GM18951 (cell line): Measurements from ENCODE around the gene DMXL2.
"Not testable (repeated sequence)": the region's sequence is repeated elsewhere in the genome, so short reads cannot be mapped to it uniquely, and the experiment has no call there.

Experiments
- POLR2A ChIP-seq: IDR thresholded peaks from 4 replicates; pipeline ENCODE4 v1.6.1; 2011; ENCODE audit warnings: mild to moderate bottlenecking; ENCODE audit not compliant: insufficient read length, insufficient read depth; ENCODE audit errors: extremely low read depth
- in situ Hi-C: fragments of 300-500 bp; cut with MboI; formaldehyde crosslinking; loops from one replicate; pipeline ENCODE4 v1.12.0; 2022; ENCODE audit warnings: low sequenced_read_pairs, mixed read lengths, inconsistent platforms; ENCODE audit not compliant: unreplicated experiment

The DMXL2 gene

GRCh38 chr15:51617886-51618285, 4.7 kb downstream of the DMXL2 start:
- no peak for TF ChIP-seq POLR2A
- in situ Hi-C loops: no loop called here

GRCh38 chr15:51613951-51614350, 8.6 kb downstream of the DMXL2 start:
- no peak for TF ChIP-seq POLR2A
- in situ Hi-C loops: no loop called here

GRCh38 chr15:51612669-51613068, 9.9 kb downstream of the DMXL2 start:
- in situ Hi-C loops: not testable (repeated sequence)

- in situ Hi-C loops: not testable (repeated sequence)
These were observed 19.1 kb downstream of the DMXL2 start for GRCh38 chr15:51603462-51603948.

GRCh38 chr15:51603002-51603401, 19.6 kb downstream of the DMXL2 start:
- in situ Hi-C loops: no loop called here
- no peak for TF ChIP-seq POLR2A

GRCh38 chr15:51602484-51602883, 20.1 kb downstream of the DMXL2 start:
- in situ Hi-C loops: no loop called here
- no peak for TF ChIP-seq POLR2A

GRCh38 chr15:51601801-51602200, 20.8 kb downstream of the DMXL2 start:
- TF ChIP-seq POLR2A: no peak
- in situ Hi-C loops: no loop called here

- TF ChIP-seq POLR2A: no peak
These were observed 22.5 kb downstream of the DMXL2 start for GRCh38 chr15:51600114-51600513.

GRCh38 chr15:51589881-51590568, 32.5 kb downstream of the DMXL2 start:
- in situ Hi-C loops: no loop called here
- TF ChIP-seq POLR2A: no peak

More at GRCh38 chr15:51600114-51600513, 22.5 kb downstream of the DMXL2 start:
- in situ Hi-C loops: no loop called here

- TF ChIP-seq POLR2A: no peak
- in situ Hi-C loops: no loop called here
These were observed 33.6 kb downstream of the DMXL2 start for GRCh38 chr15:51588966-51589365.

- no peak for TF ChIP-seq POLR2A
- in situ Hi-C loops: no loop called here
These were observed 36.6 kb downstream of the DMXL2 start for GRCh38 chr15:51585986-51586385.

GRCh38 chr15:51580982-51581381, 41.6 kb downstream of the DMXL2 start:
- in situ Hi-C loops: no loop called here
- TF ChIP-seq POLR2A: no peak

- in situ Hi-C loops: no loop called here
- TF ChIP-seq POLR2A: no peak
These were observed 42.2 kb downstream of the DMXL2 start for GRCh38 chr15:51580385-51580784.

- no peak for TF ChIP-seq POLR2A
- in situ Hi-C loops: no loop called here
These were observed 43.6 kb downstream of the DMXL2 start for GRCh38 chr15:51579012-51579411.

- no peak for TF ChIP-seq POLR2A
- in situ Hi-C loops: no loop called here
These were observed 44.8 kb downstream of the DMXL2 start for GRCh38 chr15:51577636-51578304.
